GM19043 (cell line): ENCODE data around the gene ZDHHC14.
"Not testable (repeated sequence)": the region's sequence is repeated elsewhere in the genome, so short reads cannot be mapped to it uniquely, and the experiment has no call there.

Experiments
- ATAC-seq: cut with Tn5 transposase; IDR thresholded peaks from one replicate; pipeline ENCODE4 v1.9.1; 2021; ENCODE audit warnings: low read depth; ENCODE audit not compliant: unreplicated experiment

The ZDHHC14 gene

DNA sequence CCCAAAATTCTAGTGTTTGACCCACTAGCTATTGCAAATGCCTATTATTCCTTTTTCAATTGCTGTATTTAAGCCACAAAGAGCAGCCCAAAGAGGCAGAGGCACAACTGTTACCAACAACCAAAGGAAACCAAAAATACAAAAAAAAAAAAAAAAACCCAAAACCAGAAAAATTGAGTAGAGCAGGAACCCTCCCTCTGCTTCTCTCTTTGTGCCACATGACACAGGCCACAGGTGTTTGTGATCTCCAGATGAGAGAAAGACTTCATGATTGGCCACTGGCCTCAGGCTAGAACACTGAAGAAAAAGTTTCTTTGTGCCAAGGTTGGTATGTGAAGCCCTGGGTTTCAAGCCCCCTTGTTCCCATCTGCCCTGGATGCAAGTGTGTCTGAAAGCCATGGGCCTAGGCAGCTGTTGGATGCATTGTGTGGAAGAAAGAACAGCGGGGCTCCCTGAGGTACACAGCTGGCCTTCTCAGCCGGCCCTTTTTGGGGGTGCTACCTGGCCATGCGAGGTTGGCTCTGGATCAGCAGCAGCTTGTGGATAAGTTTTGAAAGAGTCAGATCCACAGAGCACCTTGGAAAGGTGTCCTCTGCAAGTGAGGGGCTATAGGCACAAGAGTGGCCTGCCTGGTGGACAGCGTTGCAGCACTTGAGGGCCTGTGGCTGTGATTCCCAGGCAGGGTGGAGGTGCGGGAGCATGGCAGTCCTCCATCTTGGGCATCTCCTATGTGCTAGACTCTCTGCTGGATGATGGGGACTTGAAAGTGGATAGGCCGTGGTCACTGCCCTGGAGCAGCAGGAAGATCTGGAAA lies 204.5 kb downstream of the ZDHHC14 start:
- no peak for ATAC-seq

DNA sequence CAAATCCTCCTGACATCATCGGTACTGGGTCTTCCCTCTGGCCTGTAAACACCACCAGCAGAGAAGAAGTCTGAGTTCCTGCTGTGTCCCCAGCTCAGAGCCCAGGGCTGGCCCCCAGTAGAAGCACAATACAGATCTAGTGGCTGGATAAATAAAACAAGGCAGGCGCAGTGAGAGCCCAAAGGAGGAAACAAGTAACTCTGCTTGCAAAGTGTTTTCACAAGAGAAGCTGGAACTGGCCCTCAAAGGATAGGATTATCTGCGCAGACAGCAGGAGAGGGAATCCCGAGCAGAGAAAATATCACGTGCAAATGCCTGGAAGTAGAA lies 205.1 kb downstream of the ZDHHC14 start:
- no peak for ATAC-seq

GRCh38 chr6:157586476-157587126 lies 205.6 kb downstream of the ZDHHC14 start:
- no peak for ATAC-seq

- ATAC-seq: no peak
Observed at GRCh38 chr6:157587127-157587926, 206.3 kb downstream of the ZDHHC14 start.

GRCh38 chr6:157590654-157591053 lies 209.7 kb downstream of the ZDHHC14 start:
- not testable (repeated sequence) for ATAC-seq

- ATAC-seq: no peak
Observed at GRCh38 chr6:157592541-157592940, 211.6 kb downstream of the ZDHHC14 start.

DNA sequence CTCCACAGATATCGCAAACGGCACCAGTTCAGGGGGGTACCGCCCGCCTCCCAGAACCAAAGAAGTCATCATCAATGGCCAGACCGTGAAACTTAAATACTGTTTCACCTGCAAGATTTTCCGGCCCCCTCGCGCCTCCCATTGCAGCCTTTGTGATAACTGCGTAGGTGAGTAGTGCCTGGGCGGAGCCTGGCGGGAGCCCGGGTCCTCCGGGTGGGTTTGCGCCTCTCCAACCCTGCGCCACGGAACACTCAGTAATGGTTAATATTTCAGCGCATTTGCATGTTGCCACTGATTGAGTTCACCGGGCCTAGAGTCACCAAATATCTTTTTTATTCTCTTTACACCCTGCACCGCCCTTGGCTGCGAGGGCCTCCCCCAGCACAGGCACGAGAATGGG lies 212.0 kb downstream of the ZDHHC14 start:
- ATAC-seq: no peak

DNA sequence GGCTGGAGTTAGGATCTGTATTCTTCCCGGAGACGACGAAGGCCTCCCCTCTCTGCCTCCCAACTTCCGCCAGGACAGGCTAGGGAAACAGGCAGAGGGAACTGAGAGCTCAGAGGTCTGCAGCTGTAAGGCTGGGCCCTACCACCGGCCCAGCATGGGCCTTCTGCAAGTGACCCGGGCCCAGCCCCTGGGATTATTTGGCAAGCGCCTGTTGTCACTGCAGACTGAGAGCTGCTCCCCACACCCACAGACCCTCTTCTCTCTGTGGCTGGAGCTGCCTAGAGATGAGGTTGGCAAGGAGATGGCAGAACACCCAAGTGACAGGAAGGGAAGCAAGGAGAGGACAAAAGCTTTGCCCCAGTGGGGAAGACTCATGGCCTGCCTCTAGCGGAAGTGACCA lies 212.6 kb downstream of the ZDHHC14 start:
- ATAC-seq: no peak

DNA sequence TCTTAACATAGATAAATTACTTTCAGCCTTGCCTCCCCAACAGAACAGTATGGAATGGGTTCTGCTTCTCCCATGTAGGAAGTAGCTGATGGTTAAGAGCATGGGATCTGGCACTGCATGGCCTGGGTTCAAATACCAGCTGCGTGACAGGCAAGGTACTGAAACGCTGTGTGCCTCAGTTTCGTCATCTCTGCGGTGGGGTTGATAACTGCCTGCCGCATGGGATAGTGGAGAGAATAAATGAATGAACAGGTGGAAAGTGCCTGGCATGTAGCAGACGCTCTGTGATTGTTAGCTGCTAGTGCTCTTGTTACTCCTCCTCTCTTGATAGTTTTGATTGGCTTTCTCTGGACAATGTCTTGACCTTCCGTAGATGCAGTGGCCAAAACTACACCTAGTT lies 213.3 kb downstream of the ZDHHC14 start:
- no peak for ATAC-seq

- no peak for ATAC-seq
Observed at GRCh38 chr6:157595768-157596167, 214.8 kb downstream of the ZDHHC14 start.

GRCh38 chr6:157596461-157596860 lies 215.5 kb downstream of the ZDHHC14 start:
- ATAC-seq: no peak

- no peak for ATAC-seq
Observed at GRCh38 chr6:157596886-157597285, 215.9 kb downstream of the ZDHHC14 start.

- ATAC-seq: peak; percentile 45
Observed at GRCh38 chr6:157597461-157598312, 216.7 kb downstream of the ZDHHC14 start.

GRCh38 chr6:157599191-157599590 lies 218.2 kb downstream of the ZDHHC14 start:
- no peak for ATAC-seq

- ATAC-seq: no peak
Observed at GRCh38 chr6:157600807-157601206, 219.8 kb downstream of the ZDHHC14 start.

DNA sequence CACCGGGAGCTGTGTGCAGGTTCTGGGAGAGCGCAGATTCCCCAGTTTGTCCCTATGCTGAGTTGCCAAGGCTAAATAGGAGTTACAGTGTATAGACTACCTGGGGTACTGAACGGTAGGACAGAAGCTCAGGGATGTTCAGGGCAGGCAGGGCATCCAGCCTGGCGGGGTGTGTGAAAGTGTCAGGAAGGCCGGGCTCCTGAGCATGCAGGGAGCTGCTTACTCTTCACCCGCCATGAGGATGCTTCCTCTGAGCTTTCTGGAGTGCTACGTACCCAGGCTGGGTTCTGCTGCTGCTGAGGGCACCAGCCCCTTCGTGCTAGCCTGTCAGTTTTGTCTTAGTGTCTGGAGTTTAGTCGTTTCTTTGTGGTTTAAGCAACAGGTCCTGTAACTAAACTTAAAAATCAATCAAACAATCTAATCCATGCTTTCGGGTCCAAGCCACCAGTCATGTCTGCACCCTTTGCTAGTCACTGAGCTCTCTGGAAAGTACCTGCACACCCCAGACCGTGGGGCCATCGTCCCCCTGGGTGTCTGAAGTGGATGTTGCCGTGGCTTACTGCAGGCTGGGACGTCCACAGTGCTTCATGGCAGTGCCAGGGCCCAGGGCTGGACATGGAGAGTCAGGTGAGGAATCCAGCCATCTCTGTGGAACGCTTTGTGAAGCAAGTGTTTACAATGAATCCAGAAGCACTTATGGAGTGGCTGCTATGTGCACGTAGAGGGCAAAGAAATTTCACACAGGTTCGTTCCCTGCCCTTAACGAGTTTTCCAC lies 221.7 kb downstream of the ZDHHC14 start:
- no peak for ATAC-seq

DNA sequence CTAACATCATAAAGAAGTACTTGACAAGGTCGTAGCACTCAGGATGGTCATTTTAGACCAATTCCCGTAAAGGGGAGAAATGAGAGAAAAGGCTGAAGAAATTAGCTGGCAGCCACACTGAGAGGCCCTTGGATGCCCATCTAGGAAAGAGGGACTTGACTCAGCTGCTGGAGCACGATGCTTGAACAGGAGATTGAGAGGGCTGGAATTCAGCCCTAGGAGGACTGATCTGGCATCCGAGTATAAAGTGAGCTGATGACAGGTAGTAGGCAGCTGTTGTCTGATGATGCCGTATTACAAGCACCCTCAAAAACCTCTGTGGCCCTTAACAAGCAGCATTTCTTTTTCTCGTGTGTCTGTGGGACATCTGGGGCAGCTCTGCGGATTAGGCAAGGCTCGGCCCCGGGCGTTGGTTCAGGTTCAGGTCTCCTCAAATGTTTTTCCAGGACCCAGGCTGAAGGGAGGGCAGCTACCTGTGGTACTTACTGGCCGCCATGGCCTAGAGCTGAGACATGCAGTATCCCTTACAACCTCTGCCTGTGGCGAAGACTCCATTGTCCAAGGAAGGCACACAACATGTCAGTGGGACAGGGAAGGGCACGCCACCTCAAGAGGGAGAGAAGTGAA lies 222.4 kb downstream of the ZDHHC14 start:
- no peak for ATAC-seq

DNA sequence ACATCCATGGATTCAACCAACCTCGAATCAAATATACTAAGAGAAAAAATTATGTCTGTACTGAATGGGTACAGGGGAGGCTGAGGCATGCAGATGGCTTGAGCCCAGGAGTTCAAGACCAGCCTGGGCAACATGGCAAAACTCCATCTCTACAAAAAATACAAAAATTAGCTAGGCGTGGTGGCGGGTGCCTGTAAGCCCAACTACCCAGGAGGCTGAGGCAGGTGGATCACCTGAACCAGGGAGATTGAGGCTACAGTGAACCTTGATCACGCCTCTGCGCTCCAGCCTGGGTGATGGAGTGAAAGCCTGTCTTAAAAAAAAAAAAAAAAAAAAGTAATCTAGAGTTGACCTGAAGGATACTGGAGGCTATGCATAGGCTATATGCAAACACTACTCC lies 223.0 kb downstream of the ZDHHC14 start:
- ATAC-seq: no peak

DNA sequence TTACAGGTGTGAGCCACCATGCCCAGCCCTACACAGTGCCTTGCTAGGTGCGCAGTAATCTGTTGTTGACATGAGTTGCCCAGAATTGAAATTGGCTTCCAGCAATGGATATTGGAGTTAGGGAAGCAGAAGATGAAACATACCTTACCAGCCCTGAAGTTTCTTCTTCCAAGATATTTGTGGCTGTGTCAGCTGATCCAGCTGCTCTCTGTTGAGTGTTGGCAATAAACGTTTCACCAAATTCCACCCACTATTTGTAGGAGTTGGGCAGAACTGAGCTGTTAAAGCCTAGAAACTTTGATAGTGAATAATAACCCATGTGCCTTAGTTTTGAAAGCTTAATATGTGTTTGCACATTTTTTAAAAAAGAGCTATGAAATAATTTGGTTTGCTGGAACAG lies 223.8 kb downstream of the ZDHHC14 start:
- ATAC-seq: no peak
